Transverse colon (tissue), 4 donors: ENCODE measurements around the gene OSGIN1. TPM values are rescaled to one million over a fixed set of nuclear protein-coding genes. Genes with fewer than 3 reads are reported as not detected.

ENCODE experiments used
- DNase-seq: peaks from one replicate; pipeline ENCODE4 v3.0.0-alpha.2; 2019
- H3K27ac ChIP-seq, 4 donors: fragments of 200-600 bp; sonication (generic); 2 replicates each; pipeline ENCODE4 v1.5.1; 2016 to 2018; ENCODE audit warnings: inconsistent platforms in 4 of 4
- H3K27me3 ChIP-seq: fragments of 200-600 bp; sonication (generic); 2 replicates; pipeline ENCODE4 v1.5.1; 2017; ENCODE audit warnings: inconsistent platforms
- H3K36me3 ChIP-seq, 4 donors: fragments of 200-600 bp; sonication (generic); 2 replicates each; pipeline ENCODE4 v1.5.1; 2017 to 2019; ENCODE audit warnings: inconsistent platforms in 4 of 4
- H3K4me1 ChIP-seq, 4 donors: fragments of 200-600 bp; sonication (generic); 2 replicates each; pipeline ENCODE4 v1.5.1; 2017 to 2020; ENCODE audit warnings: inconsistent platforms in 4 of 4
- H3K4me3 ChIP-seq, 4 donors: fragments of 200-600 bp; sonication (generic); 1 replicate in 1 of 4; 2 replicates in 3 of 4; pipeline versions ENCODE4 v1.5.1 to v1.6.1; 2017 to 2019; ENCODE audit warnings: inconsistent platforms in 4 of 4
- H3K9me3 ChIP-seq, 2 donors: fragments of 200-600 bp; sonication (generic); 2 replicates each; pipeline ENCODE4 v1.5.1; 2017 to 2019; ENCODE audit warnings: inconsistent platforms in 2 of 2
- EP300 ChIP-seq: sonication (generic); formaldehyde crosslinking; IDR thresholded peaks from one replicate; pipeline ENCODE4 v1.6.1; 2017; ENCODE audit warnings: antibody characterized with exemption, low read depth
- POLR2A ChIP-seq: fragments of 450-650 bp; IDR thresholded peaks from one replicate; pipeline ENCODE4 v1.6.1; 2016; ENCODE audit warnings: antibody characterized with exemption, mild to moderate bottlenecking, moderate library complexity
- POLR2AphosphoS5 ChIP-seq, 3 donors: sonication (generic); formaldehyde crosslinking; IDR thresholded peaks; one replicate each; pipeline ENCODE4 v1.6.1; 2016; ENCODE audit warnings: antibody characterized with exemption in 3 of 3
- WGBS, 2 donors: methylation state at CpG; one replicate each; pipeline ENCODE4 v1.1.5; 2018; ENCODE audit warnings: low coverage in 1 of 2; 5-methylcytosine and 5-hydroxymethylcytosine counted together
- in situ Hi-C, 4 donors: fragments of 200-750 bp; cut with MboI; loops; one replicate each; pipeline versions ENCODE4 v1.15.0 to v1.15.1; 2017; ENCODE audit warnings: low sequenced_read_pairs in 3 of 4, low pct_ligation_motif_present in 1 of 4, low pct_unique_long_range_greater_than_20kb in 1 of 4
- intact Hi-C: fragments of 100-400 bp; cut with DNase I; formaldehyde crosslinking; loops from one replicate; pipeline ENCODE4 v1.15.1; 2023; ENCODE audit warnings: low total_unique reads
- total RNA-seq, 4 donors: library from RNA; depleted of rRNA; stranded (reverse); fragments of >200 nt; gene quantifications; one replicate each; pipeline ENCODE4 v1.1.0, GENCODE V29; 2016
- TF ChIP-seq, protein P1 (sequence below), 5 experiments: fragments of 200-600 bp in 3 of 5; fragments of 450-650 bp in 2 of 5; sonication (generic) in 3 of 5; IDR thresholded peaks; 1 replicate in 2 of 5; 2 replicates in 3 of 5; pipeline ENCODE4 v1.5.1; 2016 to 2017; ENCODE audit warnings: antibody characterized with exemption in 5 of 5, inconsistent platforms in 3 of 5, mild to moderate bottlenecking in 2 of 5, moderate library complexity in 1 of 5

OSGIN1 gene
- total RNA-seq, 4 donors from 2014 or later = 10.7 to 26.2 (median 16.7) TPM

GRCh38 chr16:83964684-83965443 is 11.8 kb downstream of the OSGIN1 start:
- Histone ChIP-seq H3K4me3 (no peak overlapping the region), H3K4me1 (no peaks in the 10 kb centered on the region), H3K27me3 (peaks cover 13% of the 10 kb centered on the region), H3K27ac (no peak overlapping the region), H3K36me3 (no peaks in the 10 kb centered on the region), H3K9me3 (no peaks in the 10 kb centered on the region)
- 92% methylated on average over 25 of the region's 26 CpGs; no CpG with 5 or more reads in 1 of the 2 donors for WGBS, 2 donors
- no peak for TF ChIP-seq POLR2AphosphoS5 (IDR thresholded peaks at IDR 0.05)
- no peak for TF ChIP-seq EP300
- TF ChIP-seq POLR2A = no peak
- TF ChIP-seq, protein P1, sequence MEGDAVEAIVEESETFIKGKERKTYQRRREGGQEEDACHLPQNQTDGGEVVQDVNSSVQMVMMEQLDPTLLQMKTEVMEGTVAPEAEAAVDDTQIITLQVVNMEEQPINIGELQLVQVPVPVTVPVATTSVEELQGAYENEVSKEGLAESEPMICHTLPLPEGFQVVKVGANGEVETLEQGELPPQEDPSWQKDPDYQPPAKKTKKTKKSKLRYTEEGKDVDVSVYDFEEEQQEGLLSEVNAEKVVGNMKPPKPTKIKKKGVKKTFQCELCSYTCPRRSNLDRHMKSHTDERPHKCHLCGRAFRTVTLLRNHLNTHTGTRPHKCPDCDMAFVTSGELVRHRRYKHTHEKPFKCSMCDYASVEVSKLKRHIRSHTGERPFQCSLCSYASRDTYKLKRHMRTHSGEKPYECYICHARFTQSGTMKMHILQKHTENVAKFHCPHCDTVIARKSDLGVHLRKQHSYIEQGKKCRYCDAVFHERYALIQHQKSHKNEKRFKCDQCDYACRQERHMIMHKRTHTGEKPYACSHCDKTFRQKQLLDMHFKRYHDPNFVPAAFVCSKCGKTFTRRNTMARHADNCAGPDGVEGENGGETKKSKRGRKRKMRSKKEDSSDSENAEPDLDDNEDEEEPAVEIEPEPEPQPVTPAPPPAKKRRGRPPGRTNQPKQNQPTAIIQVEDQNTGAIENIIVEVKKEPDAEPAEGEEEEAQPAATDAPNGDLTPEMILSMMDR (IDR thresholded peaks at IDR 0.05) = no peak
- no peak for DNase-seq
- intact Hi-C loops (loop anchor here (5.0 kb wide), 1 partner anchor 97 kb away; no protein-coding TSS in a partner anchor), in situ Hi-C loops (loop anchor here in 3 of 4 donors (25.0 kb wide), 3 partner anchors 97 to 522 kb away; partner anchors contain the start of genes ADAD2 (in 1 of the 3) and TAF1C (in 1 of the 3))

- TF ChIP-seq POLR2AphosphoS5 (IDR thresholded peaks at IDR 0.05) (no peak), POLR2A (no peak), EP300 (no peak)
- TF ChIP-seq, protein P1 (IDR thresholded peaks at IDR 0.05) = no peak
- no peaks in the 10 kb centered on the region for H3K36me3 ChIP-seq
- no peak overlapping the region for H3K4me3 ChIP-seq
- no peak for DNase-seq
- WGBS, 2 donors = 94% methylated on average over 36 of the region's 36 CpGs; no CpG with 5 or more reads in 1 of the 2 donors
- no peaks in the 10 kb centered on the region for H3K4me1 ChIP-seq
- H3K27ac ChIP-seq = no peak overlapping the region
- H3K27me3 ChIP-seq = peaks cover 16% of the 10 kb centered on the region
- no peaks in the 10 kb centered on the region for H3K9me3 ChIP-seq
- in situ Hi-C loops (loop anchor here in 3 of 4 donors (25.0 kb wide), 3 partner anchors 97 to 522 kb away; partner anchors contain the start of genes ADAD2 (in 1 of the 3) and TAF1C (in 1 of the 3)), intact Hi-C loops (no loop called here)
Measured at GRCh38 chr16:83965444-83966152, 12.6 kb downstream of the OSGIN1 start.

DNA sequence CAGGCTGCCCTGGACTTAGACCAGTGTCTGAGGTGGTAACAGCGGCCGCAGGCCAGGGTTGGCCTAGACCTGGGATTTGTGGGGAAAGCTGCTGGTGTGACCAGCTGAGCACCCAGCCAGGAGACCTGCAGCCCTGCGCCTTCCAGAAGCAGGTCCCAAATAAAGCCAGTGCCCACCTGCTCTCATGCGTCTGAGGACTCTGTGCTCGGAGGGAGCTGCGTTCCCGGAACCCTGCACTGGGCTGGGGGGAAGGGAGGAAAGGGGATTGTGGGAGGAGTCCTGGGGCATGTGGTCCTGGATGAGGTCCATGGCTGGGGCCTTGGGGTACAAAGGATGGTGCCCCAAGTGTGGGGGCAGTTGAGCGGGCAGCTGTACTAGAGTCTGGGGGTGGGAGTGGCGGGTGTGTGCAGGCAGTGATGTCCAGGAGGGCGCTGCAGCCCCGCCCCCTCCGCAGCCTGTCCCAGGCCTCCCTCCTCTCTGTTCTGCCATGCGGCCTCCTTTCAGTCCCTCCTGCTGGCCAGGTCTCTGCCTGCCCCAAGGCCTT is 13.2 kb downstream of the OSGIN1 start:
- H3K9me3 ChIP-seq = no peaks in the 10 kb centered on the region
- no peak for DNase-seq
- H3K4me1 ChIP-seq = no peaks in the 10 kb centered on the region
- H3K27ac ChIP-seq = no peak overlapping the region
- no peaks in the 10 kb centered on the region for H3K36me3 ChIP-seq
- no peak for TF ChIP-seq EP300
- TF ChIP-seq POLR2AphosphoS5 (IDR thresholded peaks at IDR 0.05) = no peak
- TF ChIP-seq, protein P1 (IDR thresholded peaks at IDR 0.05) = no peak
- no peak for TF ChIP-seq POLR2A
- intact Hi-C loops (no loop called here), in situ Hi-C loops (loop anchor here in 3 of 4 donors (25.0 kb wide), 3 partner anchors 96 to 521 kb away; partner anchors contain the start of genes ADAD2 (in 1 of the 3) and TAF1C (in 1 of the 3))
- H3K4me3 ChIP-seq = no peak overlapping the region
- H3K27me3 ChIP-seq = peaks cover 16% of the 10 kb centered on the region
- 93% methylated on average over 13 of the region's 13 CpGs; no CpG with 5 or more reads in 1 of the 2 donors for WGBS, 2 donors
